PC-3 (cell line): Measurements from ENCODE around the gene CTSE. TPM values are rescaled to one million over a fixed set of nuclear protein-coding genes. Genes with fewer than 3 reads are reported as not detected.

ENCODE experiments used
- ATAC-seq: fragments of 200-7000 bp; cut with Tn5 transposase; 2 replicates; pipeline ENCODE4 v1.9.1; 2020; ENCODE audit warnings: mild to moderate bottlenecking, moderate library complexity
- BruUV-seq: library from RNA; stranded (reverse); fragments of 400-500 nt; replicated peaks from 2 replicates; lab custom pipeline; 2021; lab: Mats Ljungman, UMichigan
- CTCF ChIA-PET: fragments of 300-600 bp; sonication (Branson Sonifier 250); formaldehyde crosslinking; loops from one replicate; lab custom pipeline; 2022; ENCODE audit warnings: antibody characterized with exemption; lab: Charles Lee
- POLR2A ChIA-PET: fragments of 300-600 bp; sonication (Branson Sonifier 250); formaldehyde crosslinking; loops from one replicate; lab custom pipeline; 2022; ENCODE audit warnings: antibody characterized with exemption; ENCODE audit not compliant: unreplicated experiment; lab: Charles Lee
- DNase-seq: peaks from one replicate; pipeline ENCODE4 v3.0.0-alpha.2; 2015
- H2AFZ ChIP-seq: fragments of 300-600 bp; sonication (generic); 2 replicates; pipeline ENCODE4 v1.6.0; 2016; ENCODE audit warnings: antibody characterized with exemption, low read length
- H3F3A ChIP-seq: fragments of 300-600 bp; sonication (generic); one replicate; pipeline ENCODE4 v1.6.0; 2017; ENCODE audit warnings: antibody characterized with exemption, low read length, control low read depth, mild to moderate bottlenecking; ENCODE audit not compliant: unreplicated experiment
- H3K27ac ChIP-seq: fragments of 300-600 bp; sonication (generic); 2 replicates; pipeline ENCODE4 v1.5.1; 2016; ENCODE audit warnings: mild to moderate bottlenecking, low read length
- H3K27me3 ChIP-seq: fragments of 300-600 bp; sonication (generic); 2 replicates; pipeline ENCODE4 v1.6.1; 2016; ENCODE audit warnings: low read length, mixed read lengths
- H3K36me3 ChIP-seq: fragments of 300-600 bp; sonication (generic); 2 replicates; pipeline ENCODE4 v1.6.1; 2016; ENCODE audit warnings: low read depth, mixed run types, low read length, mixed read lengths
- H3K4me1 ChIP-seq: fragments of 300-600 bp; sonication (generic); 2 replicates; pipeline ENCODE4 v1.5.1; 2016; ENCODE audit warnings: low read length; ENCODE audit not compliant: insufficient read depth
- H3K4me2 ChIP-seq: fragments of 300-600 bp; sonication (generic); 2 replicates; pipeline ENCODE4 v1.6.0; 2016; ENCODE audit warnings: low read length
- H3K4me3 ChIP-seq: fragments of 300-600 bp; sonication (generic); 2 replicates; pipeline ENCODE4 v1.5.1; 2016; ENCODE audit warnings: mild to moderate bottlenecking, low read length, mixed read lengths
- H3K79me2 ChIP-seq: fragments of 300-600 bp; sonication (generic); 2 replicates; pipeline ENCODE4 v1.6.1; 2017; ENCODE audit warnings: low read length, mixed read lengths
- H3K9ac ChIP-seq: fragments of 300-600 bp; sonication (generic); 2 replicates; pipeline ENCODE4 v1.6.0; 2016; ENCODE audit warnings: mild to moderate bottlenecking, low read length
- H3K9me2 ChIP-seq: fragments of 300-600 bp; sonication (generic); replicated peaks from 2 replicates; pipeline ENCODE4 v1.6.1; 2016; ENCODE audit warnings: mixed run types, low read length, mixed read lengths
- H3K9me3 ChIP-seq: fragments of 300-600 bp; sonication (generic); 2 replicates; pipeline ENCODE4 v1.6.1; 2016; ENCODE audit warnings: low read length, mixed read lengths
- H4K20me1 ChIP-seq: fragments of 300-600 bp; sonication (generic); 2 replicates; pipeline ENCODE4 v1.6.1; 2016; ENCODE audit warnings: low read length, mixed read lengths
- EZH2 ChIP-seq: fragments of 300-600 bp; sonication (generic); IDR thresholded peaks from one replicate; pipeline ENCODE4 v1.6.1; 2017; ENCODE audit warnings: antibody characterized with exemption, mild to moderate bottlenecking, low read length; ENCODE audit not compliant: unreplicated experiment
- EZH2phosphoT487 ChIP-seq: fragments of 300-600 bp; sonication (generic); IDR thresholded peaks from 2 replicates; pipeline ENCODE4 v1.6.1; 2018; ENCODE audit warnings: mild to moderate bottlenecking, antibody characterized with exemption, low read length, borderline replicate concordance
- intact Hi-C: fragments of 100-400 bp; cut with micrococcal nuclease; formaldehyde crosslinking; loops from 2 replicates; pipeline ENCODE4 v1.9.0; 2023
- total RNA-seq: library from RNA; depleted of rRNA; stranded (reverse); fragments of >200 nt; gene quantifications from 2 replicates; pipeline ENCODE4 v1.2.3, GENCODE V29; 2014
- TF ChIP-seq, protein P1 (sequence below): fragments of 300-600 bp; sonication (generic); conservative IDR thresholded peaks from 2 replicates; pipeline ENCODE4 v1.5.1; 2017; ENCODE audit warnings: antibody characterized with exemption, low read depth, mild to moderate bottlenecking, low read length

Gene CTSE
- total RNA-seq, 1 experiment from 2014 or later, result 0.51 TPM

GRCh38 chr1:206011057-206011456 is 12.6 kb downstream of the CTSE start:
- CTCF ChIA-PET, result no interaction called here

GRCh38 chr1:206010060-206010459 is 13.6 kb downstream of the CTSE start:
- no peaks in the 10 kb centered on the region for H4K20me1 ChIP-seq
- DNase-seq, result no peak
- no peaks in the 10 kb centered on the region for H3K9me2 ChIP-seq
- no TSS peak for BruUV-seq
- ChIA-PET CTCF (no interaction called here), POLR2A (no interaction called here)
- H3K4me3 ChIP-seq, result no peak overlapping the region
- intact Hi-C loops, result no loop called here
- no peak overlapping the region for H3K4me2 ChIP-seq
- no peak overlapping the region for H2AFZ ChIP-seq
- ATAC-seq, result no peak
- peaks cover 10% of the 10 kb centered on the region; the same call in 1 of the 2 replicates for H3K27me3 ChIP-seq
- H3K9ac ChIP-seq, result no peak overlapping the region
- no peaks in the 10 kb centered on the region for H3K4me1 ChIP-seq
- TF ChIP-seq EZH2 (no peak), EZH2phosphoT487 (no peak)
- TF ChIP-seq, protein P1, sequence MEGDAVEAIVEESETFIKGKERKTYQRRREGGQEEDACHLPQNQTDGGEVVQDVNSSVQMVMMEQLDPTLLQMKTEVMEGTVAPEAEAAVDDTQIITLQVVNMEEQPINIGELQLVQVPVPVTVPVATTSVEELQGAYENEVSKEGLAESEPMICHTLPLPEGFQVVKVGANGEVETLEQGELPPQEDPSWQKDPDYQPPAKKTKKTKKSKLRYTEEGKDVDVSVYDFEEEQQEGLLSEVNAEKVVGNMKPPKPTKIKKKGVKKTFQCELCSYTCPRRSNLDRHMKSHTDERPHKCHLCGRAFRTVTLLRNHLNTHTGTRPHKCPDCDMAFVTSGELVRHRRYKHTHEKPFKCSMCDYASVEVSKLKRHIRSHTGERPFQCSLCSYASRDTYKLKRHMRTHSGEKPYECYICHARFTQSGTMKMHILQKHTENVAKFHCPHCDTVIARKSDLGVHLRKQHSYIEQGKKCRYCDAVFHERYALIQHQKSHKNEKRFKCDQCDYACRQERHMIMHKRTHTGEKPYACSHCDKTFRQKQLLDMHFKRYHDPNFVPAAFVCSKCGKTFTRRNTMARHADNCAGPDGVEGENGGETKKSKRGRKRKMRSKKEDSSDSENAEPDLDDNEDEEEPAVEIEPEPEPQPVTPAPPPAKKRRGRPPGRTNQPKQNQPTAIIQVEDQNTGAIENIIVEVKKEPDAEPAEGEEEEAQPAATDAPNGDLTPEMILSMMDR, result no peak
- H3F3A ChIP-seq, result no peaks in the 10 kb centered on the region
- H3K36me3 ChIP-seq, result no peaks in the 10 kb centered on the region
- H3K9me3 ChIP-seq, result no peaks in the 10 kb centered on the region
- H3K79me2 ChIP-seq, result no peaks in the 10 kb centered on the region
- H3K27ac ChIP-seq, result no peak overlapping the region

More at GRCh38 chr1:206011057-206011456, 12.6 kb downstream of the CTSE start:
- BruUV-seq, result no TSS peak
- TF ChIP-seq EZH2phosphoT487, result no peak
- TF ChIP-seq, protein P1, result no peak
- TF ChIP-seq EZH2, result no peak
- Histone ChIP-seq H3K9ac (no peak overlapping the region), H3K27ac (no peak overlapping the region), H3K36me3 (no peaks in the 10 kb centered on the region), H3K79me2 (no peaks in the 10 kb centered on the region), H2AFZ (no peak overlapping the region), H3K4me3 (no peak overlapping the region), H4K20me1 (no peaks in the 10 kb centered on the region), H3K9me2 (no peaks in the 10 kb centered on the region), H3F3A (no peaks in the 10 kb centered on the region), H3K4me1 (no peaks in the 10 kb centered on the region), H3K27me3 (peaks cover 10% of the 10 kb centered on the region; the same call in 1 of the 2 replicates), H3K9me3 (no peaks in the 10 kb centered on the region), H3K4me2 (no peak overlapping the region)
- ATAC-seq (no peak), DNase-seq (no peak)
- intact Hi-C loops, result no loop called here
- POLR2A ChIA-PET, result no interaction called here

DNA sequence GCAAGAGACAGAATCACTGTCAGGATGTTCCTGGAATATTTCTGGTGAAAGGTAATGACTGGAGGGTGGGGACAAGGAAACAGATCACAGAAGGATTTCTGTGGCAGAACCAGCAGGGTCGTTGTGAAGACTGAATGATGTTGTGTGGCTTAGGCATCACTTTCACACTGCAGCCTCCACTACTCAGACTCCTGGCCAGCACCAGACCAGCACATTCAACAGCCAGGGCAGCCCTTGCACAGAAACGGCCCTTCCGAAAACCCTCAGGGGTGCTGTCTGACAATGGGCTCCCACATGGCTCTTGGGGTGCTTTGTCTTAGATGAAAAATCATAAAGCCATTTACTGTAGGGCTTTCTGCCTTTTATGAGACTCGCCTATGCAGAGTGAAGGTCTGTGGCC is 16.7 kb downstream of the CTSE start:
- DNase-seq (no peak), ATAC-seq (no peak)

More for the DNA sequence above, 16.7 kb downstream of the CTSE start:
- H3K36me3 ChIP-seq, result no peaks in the 10 kb centered on the region
- H3K9ac ChIP-seq, result no peak overlapping the region
- no peak overlapping the region for H3K4me2 ChIP-seq
- TF ChIP-seq EZH2phosphoT487, result no peak
- no peak for TF ChIP-seq EZH2
- TF ChIP-seq, protein P1, result no peak
- BruUV-seq, result no TSS peak
- CTCF ChIA-PET, result no interaction called here
- no peak overlapping the region for H3K27ac ChIP-seq
- H3K4me3 ChIP-seq, result no peak overlapping the region
- no peaks in the 10 kb centered on the region for H4K20me1 ChIP-seq
- no peaks in the 10 kb centered on the region for H3K79me2 ChIP-seq
- H3K4me1 ChIP-seq, result peaks cover 3% of the 10 kb centered on the region
- POLR2A ChIA-PET, result no interaction called here
- peaks cover 9% of the 10 kb centered on the region; the same call in 1 of the 2 replicates for H3K27me3 ChIP-seq
- intact Hi-C loops, result no loop called here
- H3K9me2 ChIP-seq, result no peaks in the 10 kb centered on the region
- no peaks in the 10 kb centered on the region for H3K9me3 ChIP-seq
- no peak overlapping the region for H2AFZ ChIP-seq
- H3F3A ChIP-seq, result no peaks in the 10 kb centered on the region
